GM20431 (cell line): ENCODE results near the gene GNG4.
"Not testable (repeated sequence)": the region's sequence is repeated elsewhere in the genome, so short reads cannot be mapped to it uniquely, and the experiment has no call there.

Experiments
- in situ Hi-C: fragments of 300-500 bp; cut with MseI, MboI; formaldehyde crosslinking; loops from one replicate; pipeline ENCODE4 v1.15.0; 2020; ENCODE audit warnings: low sequenced_read_pairs; ENCODE audit not compliant: unreplicated experiment

Gene GNG4

DNA sequence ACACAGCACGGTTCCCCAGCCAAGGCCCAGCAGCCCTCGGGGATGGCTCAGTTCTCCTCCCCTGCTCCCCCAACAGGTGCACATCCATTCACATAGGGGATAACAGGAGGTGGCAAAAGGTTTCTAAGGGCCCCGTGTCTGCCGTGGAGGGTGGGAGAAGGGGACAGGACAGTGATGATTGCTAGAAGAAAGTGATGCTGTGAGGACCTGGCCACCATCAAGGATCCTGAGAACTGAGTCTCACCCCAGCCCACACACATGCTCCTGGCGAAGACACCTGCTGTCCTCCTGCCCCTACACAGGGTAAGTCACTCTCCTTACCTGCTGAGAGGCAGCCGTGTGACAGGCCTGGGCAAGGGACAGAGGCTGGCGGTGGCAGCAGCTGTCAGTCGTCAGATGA is 54.5 kb downstream of the GNG4 start:
- in situ Hi-C loops = no loop called here

DNA sequence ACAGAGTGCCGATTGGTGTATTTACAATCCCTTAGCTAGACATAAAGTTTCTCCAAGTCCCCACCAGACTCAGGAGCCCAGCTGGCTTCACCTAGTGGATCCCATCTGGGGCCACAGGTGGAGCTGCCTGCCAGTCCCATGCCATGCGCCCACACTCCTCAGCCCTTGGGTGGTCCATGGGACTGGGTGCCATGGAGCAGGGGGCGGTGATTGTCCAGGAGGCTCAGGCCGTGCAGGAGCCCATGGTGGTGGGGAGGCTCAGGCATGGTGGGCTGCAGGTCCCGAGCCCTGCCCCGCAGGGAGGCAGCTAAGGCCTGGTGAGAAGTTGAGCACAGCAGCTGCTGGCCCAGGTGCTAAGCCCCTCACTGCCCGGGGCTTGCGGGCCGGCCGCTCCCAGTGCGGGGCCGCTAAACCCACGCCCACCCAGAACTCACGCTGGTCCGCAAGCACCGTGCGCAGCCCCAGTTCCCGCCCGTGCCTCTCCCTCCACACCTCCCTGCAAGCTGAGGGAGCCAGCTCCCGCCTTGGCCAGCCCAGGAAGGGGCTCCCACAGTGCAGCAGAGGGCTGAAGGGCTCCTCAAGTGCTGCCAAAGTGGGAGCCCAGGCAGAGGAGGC is 55.2 kb downstream of the GNG4 start:
- in situ Hi-C loops = not testable (repeated sequence)

DNA sequence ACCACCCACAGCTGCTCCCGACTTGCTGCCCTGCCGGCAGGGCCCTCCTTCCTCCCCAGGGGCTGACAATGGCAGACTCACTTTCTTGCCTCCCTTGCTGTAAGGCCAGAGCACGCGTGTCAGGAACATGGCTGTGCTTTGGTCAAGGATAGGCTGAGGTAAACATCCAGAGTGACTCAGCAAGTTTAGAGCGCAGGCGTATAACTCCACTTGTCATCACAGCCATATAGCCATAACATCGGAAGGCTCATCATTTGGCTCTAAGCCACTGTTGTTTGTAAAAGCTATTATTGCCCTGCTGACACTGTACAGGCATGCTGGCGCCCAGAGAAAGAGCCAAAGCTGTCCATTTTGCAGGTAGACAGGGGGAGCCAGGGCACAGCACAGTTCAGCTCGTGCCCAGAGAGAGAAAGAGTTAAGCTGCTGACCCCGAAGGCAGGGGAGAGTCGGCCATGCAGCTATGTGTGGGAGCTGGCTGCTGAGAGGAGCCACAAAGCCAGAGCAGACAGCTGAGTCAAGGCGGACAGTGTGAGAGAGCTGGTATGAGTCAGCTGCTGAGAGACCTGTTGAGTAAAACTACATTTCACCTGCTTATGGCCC is 60.6 kb downstream of the GNG4 start:
- in situ Hi-C loops = no loop called here

DNA sequence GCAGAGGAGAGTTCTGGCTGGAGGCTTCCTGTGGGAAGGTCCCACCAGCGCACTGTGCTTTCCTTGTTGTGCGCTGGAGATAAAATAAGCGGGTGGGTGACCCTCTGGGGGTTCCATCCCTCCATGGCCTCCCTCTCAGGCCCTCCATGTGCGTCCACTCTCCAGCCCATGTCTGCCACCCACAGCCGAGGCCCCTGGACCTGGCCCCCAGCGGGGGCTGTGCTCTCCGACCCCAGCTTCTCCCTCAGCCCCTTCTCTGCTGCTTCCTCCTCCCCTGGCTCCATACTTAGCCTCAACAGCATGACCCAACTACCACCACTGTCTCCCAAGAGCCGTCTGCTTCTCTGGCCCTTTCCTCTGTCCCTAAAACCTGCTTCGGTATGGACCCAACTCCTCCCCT is 61.4 kb downstream of the GNG4 start:
- in situ Hi-C loops = no loop called here

DNA sequence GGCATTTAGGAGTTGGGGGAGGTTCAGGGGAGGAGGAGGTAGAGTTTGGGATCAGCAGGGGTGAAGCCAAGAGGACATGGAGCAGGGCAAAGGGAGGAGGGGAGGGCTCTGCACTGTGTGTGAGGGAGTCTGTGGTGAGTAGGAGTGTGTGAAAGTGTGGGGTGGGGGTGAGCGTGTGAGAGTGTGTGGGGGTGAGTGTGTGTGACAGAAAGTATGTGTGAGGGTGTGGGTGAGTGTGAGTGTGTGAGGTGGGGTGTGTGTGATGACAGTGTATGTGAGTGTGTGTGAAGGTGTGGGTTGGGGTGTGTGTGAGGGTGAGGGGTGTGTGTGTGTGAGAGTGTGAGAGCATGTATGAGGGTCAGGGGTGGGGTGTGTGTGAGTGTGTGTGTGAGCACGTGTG is 62.6 kb downstream of the GNG4 start:
- in situ Hi-C loops = no loop called here

DNA sequence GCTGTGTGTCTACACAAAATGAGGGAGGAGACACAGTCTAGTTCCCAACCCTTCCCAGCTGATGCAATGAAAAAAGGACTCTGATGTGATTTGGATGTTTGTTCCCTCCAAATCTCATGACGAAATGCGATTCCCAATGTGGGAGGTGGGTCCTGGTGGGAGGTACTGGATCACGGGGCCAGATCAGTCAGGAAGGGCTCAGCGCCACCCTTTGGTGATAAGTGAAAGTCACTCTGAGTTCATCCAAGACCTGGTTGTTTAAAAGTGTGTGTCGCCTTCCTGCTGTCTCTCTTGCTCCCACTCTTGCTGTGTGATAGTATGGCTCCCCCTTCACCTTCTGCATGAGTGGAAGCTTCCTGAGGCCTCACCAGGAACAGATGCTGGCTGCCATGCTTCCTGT is 63.2 kb downstream of the GNG4 start:
- in situ Hi-C loops = no loop called here

DNA sequence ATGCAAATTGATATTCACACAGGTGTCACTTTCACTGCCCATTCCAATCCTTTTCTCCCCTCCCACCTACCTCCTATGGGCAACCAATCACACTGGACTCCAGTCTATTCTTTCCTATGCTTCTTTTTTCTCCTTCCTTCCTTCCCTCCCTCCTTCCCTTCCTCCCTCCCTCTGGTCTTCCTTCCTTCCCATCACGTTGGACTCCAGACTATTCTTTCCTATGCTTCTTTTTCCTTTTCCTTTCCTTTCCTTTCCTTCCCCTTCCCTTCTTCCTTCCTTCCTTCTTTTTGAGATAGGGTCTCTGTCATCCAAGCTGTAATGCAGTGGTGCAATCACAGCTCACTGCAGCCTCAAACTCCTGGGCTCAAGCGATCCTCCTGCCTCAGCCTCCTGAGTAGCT is 64.6 kb downstream of the GNG4 start:
- in situ Hi-C loops = no loop called here

DNA sequence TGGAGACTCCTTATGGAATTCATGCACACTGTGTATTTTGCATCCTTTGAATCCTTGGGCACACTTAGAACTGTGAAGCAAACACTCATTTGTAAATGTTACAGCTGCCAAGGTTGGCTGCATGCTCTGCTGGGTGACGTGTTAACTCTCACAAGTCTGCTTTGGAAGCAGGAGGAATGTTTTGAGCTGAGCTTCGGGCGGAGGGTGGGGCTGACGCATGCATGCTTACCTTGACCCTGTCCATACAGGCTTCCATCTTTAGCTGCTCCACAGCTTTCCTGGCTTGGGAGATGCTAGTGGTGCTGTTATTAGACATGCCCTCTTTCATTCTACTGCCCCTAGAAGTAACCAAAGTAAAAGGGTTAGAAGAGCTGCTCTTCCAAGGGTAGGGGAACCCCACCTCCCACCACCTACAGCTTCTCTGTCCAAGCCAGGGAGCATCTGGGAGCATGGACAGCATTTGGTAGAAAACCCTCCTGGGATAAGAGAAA is 66.0 kb downstream of the GNG4 start:
- in situ Hi-C loops = no loop called here

DNA sequence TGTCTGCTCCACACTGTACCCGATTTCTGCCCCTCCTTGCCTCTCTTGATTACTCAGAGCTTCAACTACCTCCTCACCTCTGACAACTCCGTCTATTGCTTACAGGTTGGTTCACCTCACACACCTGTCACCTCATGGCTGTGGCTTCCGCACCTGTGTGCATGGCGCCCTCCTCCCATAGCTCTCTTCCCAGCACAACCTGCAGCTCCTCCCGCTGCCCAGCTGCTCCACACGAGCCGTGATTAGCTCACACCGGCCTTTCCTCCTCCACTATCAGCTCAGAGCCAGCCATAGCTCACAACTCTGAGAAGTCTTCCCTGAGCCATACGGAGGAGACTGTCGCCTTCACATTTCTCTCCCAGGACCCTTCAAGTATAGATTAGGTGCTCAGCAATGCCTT is 67.5 kb downstream of the GNG4 start:
- in situ Hi-C loops = no loop called here

DNA sequence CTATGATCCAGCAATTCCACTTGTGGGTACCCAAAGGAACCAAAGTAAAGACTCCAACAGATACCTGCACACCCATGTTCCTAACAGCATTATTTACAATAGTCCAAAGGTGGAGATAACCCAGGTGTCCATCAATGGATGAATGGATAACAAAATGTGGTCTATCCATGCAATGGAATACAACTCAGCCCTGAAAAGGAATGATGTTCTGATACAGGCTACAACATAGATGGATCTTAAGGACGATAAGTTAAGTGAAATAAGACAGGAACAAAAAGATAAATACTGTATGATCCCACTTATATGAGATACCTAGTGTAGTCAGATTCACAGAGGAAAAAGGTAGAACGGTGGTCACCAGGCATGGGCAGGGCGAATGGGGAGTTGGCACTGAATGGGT is 69.7 kb downstream of the GNG4 start:
- in situ Hi-C loops = no loop called here

DNA sequence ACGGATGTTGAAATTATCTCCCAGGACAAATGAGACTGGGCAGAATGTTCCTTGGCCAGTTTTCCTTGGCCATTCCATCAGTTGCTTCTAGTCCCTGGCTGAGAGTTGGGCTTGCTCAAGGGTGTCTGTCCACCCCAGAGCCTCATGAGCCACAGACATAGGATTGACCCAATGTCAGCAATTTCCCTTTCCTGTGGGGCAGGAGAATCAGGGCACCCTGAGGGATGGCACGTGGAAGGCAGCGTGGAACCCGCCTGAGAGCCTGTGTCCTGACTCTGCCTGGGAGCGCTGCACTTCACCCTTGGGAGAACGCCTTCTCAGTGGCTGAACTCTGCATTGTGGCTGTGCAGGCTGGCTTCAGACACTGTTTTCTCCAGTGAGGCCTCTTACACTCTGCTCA is 74.0 kb downstream of the GNG4 start:
- in situ Hi-C loops = no loop called here

DNA sequence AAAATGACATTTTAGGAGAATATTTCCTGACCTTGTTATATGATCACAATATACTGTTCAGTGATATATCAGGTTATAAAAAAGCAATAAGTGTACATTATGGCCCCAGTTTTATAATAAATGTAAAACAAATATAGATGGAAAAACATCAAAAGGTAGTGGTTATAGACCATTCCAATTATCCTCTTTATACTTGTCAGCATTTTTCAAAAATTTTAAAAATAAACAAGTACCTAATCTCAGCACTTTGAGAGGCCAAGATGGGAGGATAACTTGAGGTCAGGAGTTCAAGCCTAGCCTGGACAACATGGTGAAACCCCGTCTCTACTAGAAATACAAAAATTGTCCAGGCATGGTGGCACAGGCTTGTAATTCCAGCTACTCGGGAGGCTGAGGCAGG is 75.7 kb downstream of the GNG4 start:
- in situ Hi-C loops = no loop called here

DNA sequence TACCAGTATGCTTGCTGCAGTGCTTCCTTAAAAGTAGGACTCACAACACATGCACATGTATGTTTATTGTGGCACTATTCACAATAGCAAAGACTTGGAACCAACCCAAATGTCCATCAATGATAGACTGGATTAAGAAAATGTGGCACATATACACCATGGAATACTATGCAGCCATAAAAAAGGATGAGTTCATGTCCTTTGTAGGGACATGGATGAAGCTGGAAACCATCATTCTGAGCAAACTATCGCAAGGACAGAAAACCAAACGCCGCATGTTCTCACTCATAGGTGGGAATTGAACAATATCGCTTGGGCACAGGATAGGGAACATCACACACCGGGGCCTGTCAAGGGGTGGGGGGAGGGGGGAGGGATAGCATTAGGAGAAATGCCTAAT is 76.6 kb downstream of the GNG4 start:
- in situ Hi-C loops = not testable (repeated sequence)

DNA sequence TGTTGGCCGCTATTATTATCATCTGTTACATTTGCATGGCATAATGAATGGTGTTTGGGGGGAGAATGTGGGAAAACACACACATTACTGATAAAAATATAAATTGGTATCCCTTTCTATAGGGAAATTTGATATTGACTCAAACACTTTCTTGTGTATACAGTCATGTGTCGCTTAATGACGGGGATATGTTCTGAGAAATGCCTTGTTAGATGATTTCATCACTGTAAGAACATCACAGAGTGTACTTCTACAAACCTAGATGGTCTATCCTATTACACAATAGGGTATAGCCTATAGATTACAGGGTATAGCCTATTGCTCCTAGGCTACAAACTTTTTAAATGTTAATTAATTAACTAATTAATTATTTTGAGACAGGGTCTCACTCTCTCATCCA is 78.1 kb downstream of the GNG4 start:
- in situ Hi-C loops = no loop called here

DNA sequence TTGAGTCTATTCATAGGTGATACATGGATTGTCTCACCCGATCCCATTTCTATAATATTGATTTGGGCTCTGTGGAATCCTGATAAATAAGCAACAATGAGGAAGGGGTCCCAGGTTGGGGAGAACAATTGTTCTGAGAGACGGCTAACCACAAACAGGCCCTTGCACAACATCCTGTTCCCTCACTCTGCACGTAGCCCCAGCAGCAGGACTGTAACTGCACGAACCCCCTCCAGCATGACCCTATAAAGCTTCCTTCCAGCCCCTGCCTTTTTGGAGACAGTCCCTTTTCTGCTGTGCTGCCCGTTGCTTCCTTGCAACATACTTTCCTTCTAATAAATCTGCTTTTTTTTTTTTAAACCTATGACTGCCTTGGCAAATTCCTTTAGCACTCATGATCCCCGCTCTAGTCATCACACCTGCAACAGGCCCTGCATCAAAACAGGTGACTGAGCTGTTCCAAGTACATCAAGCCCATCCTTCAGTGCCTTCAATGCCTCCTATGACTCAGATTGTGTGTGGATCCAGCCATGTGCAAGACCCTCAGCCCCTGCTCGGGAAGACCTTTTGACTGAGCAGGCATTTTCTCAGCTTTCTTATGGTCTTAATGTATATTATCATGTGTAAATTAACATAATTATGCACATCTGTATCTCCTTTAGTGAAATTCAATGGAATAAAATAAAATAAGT is 81.6 kb downstream of the GNG4 start:
- in situ Hi-C loops = no loop called here

DNA sequence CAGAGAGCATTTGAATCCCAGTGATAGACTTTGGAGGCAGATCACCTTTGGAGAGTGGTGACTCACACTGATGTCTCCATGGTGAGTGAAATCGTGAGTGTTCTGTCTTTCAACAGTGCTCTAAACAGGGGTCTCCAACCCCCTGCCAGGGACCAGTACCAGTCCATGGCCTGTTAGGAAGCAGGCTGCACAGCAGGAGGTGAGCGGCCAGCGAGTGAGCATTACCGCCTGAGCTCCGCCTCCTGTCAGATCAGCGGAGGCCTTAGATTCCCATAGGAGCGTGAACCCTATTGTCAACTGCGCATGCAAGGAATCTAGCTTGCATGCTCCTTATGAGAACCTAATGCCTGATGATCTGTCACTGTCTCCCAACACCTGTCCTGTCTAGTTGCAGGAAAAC is 83.5 kb downstream of the GNG4 start:
- in situ Hi-C loops = no loop called here

DNA sequence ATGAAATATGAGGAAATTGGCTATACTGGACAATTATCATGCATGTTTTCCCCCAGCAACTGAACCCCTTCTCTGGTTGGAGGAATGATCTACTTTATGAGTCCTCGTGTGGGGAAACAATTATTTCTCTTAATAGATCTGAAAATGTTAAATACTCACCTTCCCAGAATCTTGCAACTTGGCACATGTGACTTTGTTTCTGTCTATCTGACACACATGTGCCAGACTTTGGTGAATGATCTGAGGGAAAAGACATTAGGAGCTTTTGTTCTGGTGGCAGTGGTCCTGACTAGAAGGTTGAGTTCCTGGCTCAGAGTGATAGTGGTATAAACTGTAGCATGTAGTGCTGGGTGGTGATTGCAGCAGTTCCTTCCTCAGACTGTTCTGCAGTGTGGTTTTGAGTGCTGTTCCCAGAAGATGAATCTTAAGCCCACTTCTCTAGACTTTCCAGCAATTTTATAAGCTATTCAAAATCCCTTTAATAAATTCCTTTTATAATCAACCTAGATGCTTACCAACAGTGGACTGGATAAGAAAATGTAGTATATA is 86.0 kb downstream of the GNG4 start:
- in situ Hi-C loops = no loop called here

DNA sequence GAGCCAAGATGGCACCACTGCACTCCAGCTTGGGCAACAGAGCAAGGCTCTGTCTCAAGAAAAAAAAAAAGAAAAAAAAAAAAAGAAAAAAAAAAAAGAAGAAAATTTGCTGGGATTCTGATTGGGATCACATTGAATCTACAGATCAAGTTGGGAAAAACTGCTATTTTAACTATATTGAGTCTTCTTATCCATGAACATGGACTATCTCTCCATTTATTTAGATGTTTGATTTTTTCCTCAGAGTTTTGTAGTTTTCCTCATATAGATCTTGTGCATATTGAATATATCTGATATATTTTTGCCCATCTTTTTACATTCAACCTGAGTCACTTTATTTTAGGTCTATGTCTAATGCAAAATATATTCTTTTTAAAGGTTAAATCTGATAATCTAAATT is 87.0 kb downstream of the GNG4 start:
- in situ Hi-C loops = no loop called here

DNA sequence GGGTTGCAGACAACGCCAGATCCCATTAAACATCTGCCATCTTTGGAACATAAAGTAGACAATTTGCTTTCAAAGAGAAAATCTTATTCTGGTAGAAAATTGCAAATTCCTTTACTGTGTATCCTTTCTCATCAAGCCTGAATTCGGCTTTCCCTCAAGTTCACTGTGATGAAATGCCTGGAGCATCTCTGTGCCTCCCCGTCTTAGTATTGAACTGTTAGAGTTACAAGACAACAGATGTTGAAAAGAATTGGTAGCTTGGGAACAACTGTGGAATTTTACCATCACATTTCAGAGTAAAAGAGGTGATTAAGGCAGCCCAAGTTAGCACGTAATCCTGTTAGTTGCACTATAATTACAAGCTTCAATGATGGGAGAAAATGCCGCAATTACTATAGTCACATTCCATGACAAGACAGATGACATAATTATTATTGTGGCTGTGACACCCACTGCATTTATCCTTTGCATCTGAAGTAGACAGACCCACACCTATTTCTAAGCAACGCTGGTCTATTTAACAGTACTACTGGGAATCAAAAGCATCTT is 90.9 kb downstream of the GNG4 start:
- in situ Hi-C loops = no loop called here

DNA sequence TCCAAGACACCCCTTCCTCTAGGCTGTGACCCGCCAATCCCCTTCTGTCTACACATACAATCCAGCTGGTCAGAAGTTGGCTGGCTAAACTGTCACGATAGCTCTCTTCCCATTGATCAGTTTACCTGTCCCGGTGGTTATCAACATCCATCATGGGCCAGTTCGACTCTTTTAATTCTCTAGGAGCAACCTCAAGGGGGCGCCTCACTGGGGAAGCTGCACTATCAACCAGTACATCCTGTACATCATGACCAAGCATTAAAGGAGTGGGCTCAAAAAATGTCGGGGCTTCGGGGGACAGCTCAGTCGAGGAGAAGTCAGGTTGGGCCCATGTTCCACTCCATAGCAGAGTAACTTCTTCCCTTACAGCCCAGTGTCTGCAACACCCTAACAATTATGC is 92.1 kb downstream of the GNG4 start:
- in situ Hi-C loops = no loop called here

DNA sequence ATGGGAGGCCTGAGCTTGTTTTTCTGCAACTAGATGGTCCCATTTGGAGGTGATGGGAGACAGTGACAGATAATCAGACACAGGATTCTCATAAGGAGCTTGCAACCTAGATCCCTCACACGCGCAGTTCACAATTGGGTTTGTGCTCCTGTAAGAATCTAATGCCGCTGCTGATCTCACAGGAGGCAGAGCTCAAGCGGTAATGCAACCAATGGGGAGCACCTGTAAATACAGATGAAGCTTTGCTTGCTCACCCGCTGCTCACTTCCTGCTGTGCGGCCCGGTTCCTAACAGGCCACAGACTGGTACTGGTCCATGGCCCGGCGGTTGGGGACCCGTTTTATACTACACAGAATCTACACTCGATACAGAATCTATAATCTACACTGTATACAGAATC is 92.8 kb downstream of the GNG4 start:
- in situ Hi-C loops = no loop called here
